HCT116 (cell line): ENCODE data around the gene RAI1. TPM values are rescaled to one million over a fixed set of nuclear protein-coding genes. Genes with fewer than 3 reads are reported as not detected.

Experiments used
- ATAC-seq: fragments of 200-7000 bp; cut with Tn5 transposase; 2 replicates; pipeline ENCODE4 v1.9.1; 2020; ENCODE audit warnings: mild to moderate bottlenecking, moderate library complexity
- BruUV-seq: library from RNA; stranded (reverse); fragments of 400-500 nt; replicated peaks from 2 replicates; lab custom pipeline; 2021; lab: Mats Ljungman, UMichigan
- CTCF ChIA-PET: fragments of 300-600 bp; sonication (Branson Sonifier 250); formaldehyde crosslinking; loops from one replicate; lab custom pipeline; 2021; ENCODE audit warnings: antibody characterized with exemption; lab: Charles Lee
- POLR2A ChIA-PET: fragments of 300-600, 350-600 bp; sonication (Branson Sonifier 250); formaldehyde crosslinking; loops from one replicate; lab custom pipeline; 2021; ENCODE audit warnings: antibody characterized with exemption; lab: Charles Lee
- RAD21 ChIA-PET, 2 experiments: fragments of 300-600 bp; sonication (Branson Sonifier 250); formaldehyde crosslinking; loops; one replicate each; lab custom pipeline; 2023; ENCODE audit warnings: low total read pairs in 2 of 2; ENCODE audit not compliant: uncharacterized antibody in 2 of 2, unreplicated experiment in 2 of 2, low non-redundant PET in 1 of 2; lab: Charles Lee
- DNase-seq: peaks from one replicate; pipeline ENCODE4 v3.0.0-alpha.2; 2010; ENCODE audit warnings: low read depth, low spot score
- H2AFZ ChIP-seq: fragments of 200-600 bp; shearing (Covaris generic), sonication (generic); 2 replicates; pipeline ENCODE4 v1.6.1; 2017; ENCODE audit warnings: low read depth, mixed run types, mixed read lengths, antibody characterized with exemption, low read length; ENCODE audit not compliant: poor library complexity, severe bottlenecking
- H3K27ac ChIP-seq: 2 replicates; pipeline ENCODE4 v1.5.1; 2012; ENCODE audit warnings: low read depth, low read length
- H3K27me3 ChIP-seq: fragments of 200-600 bp; sonication (generic); 2 replicates; pipeline ENCODE4 v1.6.1; 2016; ENCODE audit warnings: mixed run types, low read length, mixed read lengths; ENCODE audit not compliant: insufficient read depth
- H3K36me3 ChIP-seq, 2 experiments: fragments of 200-500 bp in 1 of 2; fragments of 200-600 bp in 1 of 2; sonication (Bioruptor generic) in 1 of 2; sonication (generic) in 1 of 2; 2 replicates each; pipeline versions ENCODE4 v1.5.1 to v1.6.1; 2014 to 2016; ENCODE audit warnings: low read length in 2 of 2, inconsistent platforms in 1 of 2, mixed read lengths in 1 of 2, mixed run types in 1 of 2; ENCODE audit not compliant: insufficient read depth in 2 of 2, control insufficient read depth in 1 of 2
- H3K4me1 ChIP-seq, 2 experiments: fragments of 200-600 bp in 1 of 2; sonication (generic) in 1 of 2; 2 replicates each; pipeline versions ENCODE4 v1.5.1 to v1.6.1; 2012 to 2017; ENCODE audit warnings: low read length in 2 of 2, inconsistent platforms in 1 of 2, mild to moderate bottlenecking in 1 of 2, mixed read lengths in 1 of 2, mixed run types in 1 of 2, moderate library complexity in 1 of 2; ENCODE audit not compliant: insufficient read depth in 2 of 2, control insufficient read depth in 1 of 2
- H3K4me2 ChIP-seq: fragments of 200-600 bp; sonication (generic); 2 replicates; pipeline ENCODE4 v1.6.1; 2017; ENCODE audit warnings: mixed run types, low read length, mixed read lengths
- H3K4me3 ChIP-seq, 2 experiments: fragments of 200-600 bp in 1 of 2; sonication (generic) in 1 of 2; replicated peaks in 1 of 2; 2 replicates each; pipeline ENCODE4 v1.5.1; 2011 to 2016; ENCODE audit warnings: low read length in 2 of 2, control low read depth in 1 of 2, low read depth in 1 of 2, mild to moderate bottlenecking in 1 of 2, mixed read lengths in 1 of 2, mixed run types in 1 of 2
- H3K79me2 ChIP-seq: fragments of 200-600 bp; sonication (generic); 2 replicates; pipeline ENCODE4 v1.6.1; 2017; ENCODE audit warnings: mild to moderate bottlenecking, mixed run types, low read length, moderate library complexity, mixed read lengths; ENCODE audit not compliant: insufficient read depth
- H3K9ac ChIP-seq: fragments of 200-600 bp; sonication (generic); 2 replicates; pipeline ENCODE4 v1.6.1; 2016; ENCODE audit warnings: low read length, mixed read lengths
- H3K9me2 ChIP-seq: fragments of 200-600 bp; sonication (generic), shearing (Covaris generic); 2 replicates; pipeline ENCODE4 v1.6.1; 2017; ENCODE audit warnings: mixed run types, mild to moderate bottlenecking, moderate library complexity; ENCODE audit not compliant: insufficient read depth
- H3K9me3 ChIP-seq, 2 experiments: fragments of 200-500 bp in 1 of 2; fragments of 200-600 bp in 1 of 2; sonication (Bioruptor generic) in 1 of 2; sonication (generic) in 1 of 2; 2 replicates each; pipeline ENCODE4 v1.6.1; 2014 to 2017; ENCODE audit warnings: low read length in 2 of 2, mixed read lengths in 2 of 2, inconsistent platforms in 1 of 2, low read depth in 1 of 2, mild to moderate bottlenecking in 1 of 2, mixed run types in 1 of 2, moderate library complexity in 1 of 2; ENCODE audit not compliant: control insufficient read depth in 1 of 2, insufficient read depth in 1 of 2
- H4K20me1 ChIP-seq: fragments of 200-600 bp; sonication (generic), shearing (Covaris generic); 2 replicates; pipeline ENCODE4 v1.6.1; 2017; ENCODE audit warnings: mixed run types, mild to moderate bottlenecking, moderate library complexity; ENCODE audit not compliant: insufficient read depth
- ATF3 ChIP-seq: IDR thresholded peaks from 2 replicates; pipeline ENCODE4 v1.6.1; 2012
- EZH2 ChIP-seq: fragments of 200-600 bp; sonication (generic); IDR thresholded peaks from 2 replicates; pipeline ENCODE4 v1.6.1; 2017; ENCODE audit warnings: antibody characterized with exemption, mixed run types
- EZH2phosphoT487 ChIP-seq: fragments of 200-600 bp; IDR thresholded peaks from 2 replicates; pipeline ENCODE4 v1.6.1; 2018; ENCODE audit warnings: antibody characterized with exemption, borderline replicate concordance
- JUND ChIP-seq: IDR thresholded peaks from 2 replicates; pipeline ENCODE4 v1.6.1; 2012
- REST ChIP-seq: IDR thresholded peaks from 2 replicates; pipeline ENCODE4 v1.6.1; 2012; ENCODE audit warnings: low read depth
- SP1 ChIP-seq: IDR thresholded peaks from 2 replicates; pipeline ENCODE4 v1.6.1; 2012; ENCODE audit warnings: low read depth
- TCF7L2 ChIP-seq: IDR thresholded peaks from 2 replicates; pipeline ENCODE4 v1.7.0; 2011; ENCODE audit warnings: borderline replicate concordance, inconsistent platforms; ENCODE audit not compliant: insufficient read depth, insufficient read length; ENCODE audit errors: extremely low read depth
- YY1 ChIP-seq: IDR thresholded peaks from 2 replicates; pipeline ENCODE4 v1.6.1; 2011; ENCODE audit warnings: low read length, low read depth, moderate library complexity, mild to moderate bottlenecking; ENCODE audit not compliant: insufficient replicate concordance; ENCODE audit errors: extremely low read depth
- ZBTB33 ChIP-seq: IDR thresholded peaks from 2 replicates; pipeline ENCODE4 v1.6.1; 2011; ENCODE audit warnings: mild to moderate bottlenecking, low read length, moderate library complexity; ENCODE audit not compliant: insufficient replicate concordance; ENCODE audit errors: extremely low read depth
- intact Hi-C: fragments of 100-400 bp; cut with micrococcal nuclease; formaldehyde crosslinking; loops from 2 replicates; pipeline ENCODE4 v1.10.0; 2022
- total RNA-seq: library from RNA; stranded (reverse); gene quantifications from one replicate; pipeline ENCODE4 v1.2.1, GENCODE V29; 2021; ENCODE audit not compliant: unreplicated experiment

The RAI1 gene
- total RNA-seq, 1 experiment from 2014 or later = 38.5 TPM

- Histone ChIP-seq H3K9me2 (no peaks in the 10 kb centered on the region), H4K20me1 (no peaks in the 10 kb centered on the region), H3K36me3 (no peaks in the 10 kb centered on the region; a peak in 2 of 4 replicates), H3K4me1 (peaks cover 13 to 16% of the 10 kb centered on the region in 2 experiments), H3K4me2 (no peak overlapping the region), H3K4me3 (no peak overlapping the region), H3K9me3 (no peaks in the 10 kb centered on the region), H3K9ac (no peak overlapping the region), H3K27ac (no peak overlapping the region), H2AFZ (no peak overlapping the region), H3K79me2 (peaks cover 33% of the 10 kb centered on the region), H3K27me3 (no peaks in the 10 kb centered on the region)
- ChIA-PET RAD21 (no interaction called here), CTCF (no interaction called here), POLR2A (interaction anchor here (1.0 kb wide), 1 partner anchor 98 kb away, joined by 4 read pairs; no protein-coding TSS in a partner anchor)
- ATAC-seq = no peak
- no peak for DNase-seq
- no TSS peak for BruUV-seq
- no peak for TF ChIP-seq JUND
- intact Hi-C loops = loop anchor here (10.0 kb wide), 1 partner anchor 105 kb away; the partner anchor contains the start of gene RAI1
Observed at GRCh38 chr17:17789828-17790636, 108.8 kb downstream of the RAI1 start.

- no peak for ATAC-seq
- no peak overlapping the region for H3K4me3 ChIP-seq
- H3K4me2 ChIP-seq = no peak overlapping the region
- peaks cover 8 to 10% of the 10 kb centered on the region in 2 experiments; a peak in 3 of 4 replicates for H3K4me1 ChIP-seq
- no peaks in the 10 kb centered on the region for H3K9me3 ChIP-seq
- ChIA-PET POLR2A (interaction anchor here (1.0 kb wide), 1 partner anchor 99 kb away, joined by 4 read pairs; no protein-coding TSS in a partner anchor), RAD21 (no interaction called here), CTCF (no interaction called here)
- H2AFZ ChIP-seq = no peak overlapping the region
- H4K20me1 ChIP-seq = no peaks in the 10 kb centered on the region
- no peaks in the 10 kb centered on the region for H3K27me3 ChIP-seq
- no peak overlapping the region for H3K9ac ChIP-seq
- BruUV-seq = no TSS peak
- peaks cover 24% of the 10 kb centered on the region; the same call in 1 of the 2 replicates for H3K79me2 ChIP-seq
- intact Hi-C loops = no loop called here
- no peaks in the 10 kb centered on the region; a peak in 2 of 4 replicates for H3K36me3 ChIP-seq
- H3K27ac ChIP-seq = no peak overlapping the region
- no peak for DNase-seq
- no peaks in the 10 kb centered on the region for H3K9me2 ChIP-seq
- TF ChIP-seq JUND (no peak), ATF3 (no peak), REST (no peak), EZH2 (no peak), EZH2phosphoT487 (no peak), YY1 (no peak), ZBTB33 (no peak), TCF7L2 (no peak), SP1 (no peak)
Observed at GRCh38 chr17:17790637-17791464, 109.6 kb downstream of the RAI1 start.
